HCT116 (cell line): Measurements from ENCODE around the gene POLN. TPM values are rescaled to one million over a fixed set of nuclear protein-coding genes. Genes with fewer than 3 reads are reported as not detected.

Source experiments
- ATAC-seq: fragments of 200-7000 bp; cut with Tn5 transposase; 2 replicates; pipeline ENCODE4 v1.9.1; 2020; ENCODE audit warnings: mild to moderate bottlenecking, moderate library complexity
- BruUV-seq: library from RNA; stranded (reverse); fragments of 400-500 nt; replicated peaks from 2 replicates; lab custom pipeline; 2021; lab: Mats Ljungman, UMichigan
- CTCF ChIA-PET: fragments of 300-600 bp; sonication (Branson Sonifier 250); formaldehyde crosslinking; loops from one replicate; lab custom pipeline; 2021; ENCODE audit warnings: antibody characterized with exemption; lab: Charles Lee
- POLR2A ChIA-PET: fragments of 300-600, 350-600 bp; sonication (Branson Sonifier 250); formaldehyde crosslinking; loops from one replicate; lab custom pipeline; 2021; ENCODE audit warnings: antibody characterized with exemption; lab: Charles Lee
- RAD21 ChIA-PET, 2 experiments: fragments of 300-600 bp; sonication (Branson Sonifier 250); formaldehyde crosslinking; loops; one replicate each; lab custom pipeline; 2023; ENCODE audit warnings: low total read pairs in 2 of 2; ENCODE audit not compliant: uncharacterized antibody in 2 of 2, unreplicated experiment in 2 of 2, low non-redundant PET in 1 of 2; lab: Charles Lee
- DNase-seq: peaks from one replicate; pipeline ENCODE4 v3.0.0-alpha.2; 2010; ENCODE audit warnings: low read depth, low spot score
- H2AFZ ChIP-seq: fragments of 200-600 bp; shearing (Covaris generic), sonication (generic); 2 replicates; pipeline ENCODE4 v1.6.1; 2017; ENCODE audit warnings: low read depth, mixed run types, mixed read lengths, antibody characterized with exemption, low read length; ENCODE audit not compliant: poor library complexity, severe bottlenecking
- H3K27ac ChIP-seq: 2 replicates; pipeline ENCODE4 v1.5.1; 2012; ENCODE audit warnings: low read depth, low read length
- H3K27me3 ChIP-seq: fragments of 200-600 bp; sonication (generic); 2 replicates; pipeline ENCODE4 v1.6.1; 2016; ENCODE audit warnings: mixed run types, low read length, mixed read lengths; ENCODE audit not compliant: insufficient read depth
- H3K36me3 ChIP-seq, 2 experiments: fragments of 200-500 bp in 1 of 2; fragments of 200-600 bp in 1 of 2; sonication (Bioruptor generic) in 1 of 2; sonication (generic) in 1 of 2; 2 replicates each; pipeline versions ENCODE4 v1.5.1 to v1.6.1; 2014 to 2016; ENCODE audit warnings: low read length in 2 of 2, inconsistent platforms in 1 of 2, mixed read lengths in 1 of 2, mixed run types in 1 of 2; ENCODE audit not compliant: insufficient read depth in 2 of 2, control insufficient read depth in 1 of 2
- H3K4me1 ChIP-seq, 2 experiments: fragments of 200-600 bp in 1 of 2; sonication (generic) in 1 of 2; 2 replicates each; pipeline versions ENCODE4 v1.5.1 to v1.6.1; 2012 to 2017; ENCODE audit warnings: low read length in 2 of 2, inconsistent platforms in 1 of 2, mild to moderate bottlenecking in 1 of 2, mixed read lengths in 1 of 2, mixed run types in 1 of 2, moderate library complexity in 1 of 2; ENCODE audit not compliant: insufficient read depth in 2 of 2, control insufficient read depth in 1 of 2
- H3K4me2 ChIP-seq: fragments of 200-600 bp; sonication (generic); 2 replicates; pipeline ENCODE4 v1.6.1; 2017; ENCODE audit warnings: mixed run types, low read length, mixed read lengths
- H3K4me3 ChIP-seq, 2 experiments: fragments of 200-600 bp in 1 of 2; sonication (generic) in 1 of 2; replicated peaks in 1 of 2; 2 replicates each; pipeline ENCODE4 v1.5.1; 2011 to 2016; ENCODE audit warnings: low read length in 2 of 2, control low read depth in 1 of 2, low read depth in 1 of 2, mild to moderate bottlenecking in 1 of 2, mixed read lengths in 1 of 2, mixed run types in 1 of 2
- H3K79me2 ChIP-seq: fragments of 200-600 bp; sonication (generic); 2 replicates; pipeline ENCODE4 v1.6.1; 2017; ENCODE audit warnings: mild to moderate bottlenecking, mixed run types, low read length, moderate library complexity, mixed read lengths; ENCODE audit not compliant: insufficient read depth
- H3K9ac ChIP-seq: fragments of 200-600 bp; sonication (generic); 2 replicates; pipeline ENCODE4 v1.6.1; 2016; ENCODE audit warnings: low read length, mixed read lengths
- H3K9me2 ChIP-seq: fragments of 200-600 bp; sonication (generic), shearing (Covaris generic); 2 replicates; pipeline ENCODE4 v1.6.1; 2017; ENCODE audit warnings: mixed run types, mild to moderate bottlenecking, moderate library complexity; ENCODE audit not compliant: insufficient read depth
- H3K9me3 ChIP-seq, 2 experiments: fragments of 200-500 bp in 1 of 2; fragments of 200-600 bp in 1 of 2; sonication (Bioruptor generic) in 1 of 2; sonication (generic) in 1 of 2; 2 replicates each; pipeline ENCODE4 v1.6.1; 2014 to 2017; ENCODE audit warnings: low read length in 2 of 2, mixed read lengths in 2 of 2, inconsistent platforms in 1 of 2, low read depth in 1 of 2, mild to moderate bottlenecking in 1 of 2, mixed run types in 1 of 2, moderate library complexity in 1 of 2; ENCODE audit not compliant: control insufficient read depth in 1 of 2, insufficient read depth in 1 of 2
- H4K20me1 ChIP-seq: fragments of 200-600 bp; sonication (generic), shearing (Covaris generic); 2 replicates; pipeline ENCODE4 v1.6.1; 2017; ENCODE audit warnings: mixed run types, mild to moderate bottlenecking, moderate library complexity; ENCODE audit not compliant: insufficient read depth
- CBX3 ChIP-seq: IDR thresholded peaks from 2 replicates; pipeline ENCODE4 v1.6.1; 2012; ENCODE audit warnings: low read depth
- CTCF ChIP-seq, 3 experiments: fragments of 200-600 bp in 1 of 3; sonication (generic) in 1 of 3; IDR thresholded peaks in 2 of 3; conservative IDR thresholded peaks in 1 of 3; 2 replicates each; pipeline ENCODE4 v1.5.1; 2012 to 2017; ENCODE audit warnings: low read depth in 2 of 3, low read length in 2 of 3, antibody characterized with exemption in 1 of 3, borderline replicate concordance in 1 of 3, control low read depth in 1 of 3, mild to moderate bottlenecking in 1 of 3, mixed read lengths in 1 of 3, mixed run types in 1 of 3, moderate library complexity in 1 of 3; ENCODE audit not compliant: insufficient read depth in 1 of 3
- EGR1 ChIP-seq: IDR thresholded peaks from 2 replicates; pipeline ENCODE4 v1.6.1; 2012; ENCODE audit warnings: low read depth
- ELF1 ChIP-seq: IDR thresholded peaks from 2 replicates; pipeline ENCODE4 v1.6.1; 2012; ENCODE audit warnings: low read depth, borderline replicate concordance
- EZH2 ChIP-seq: fragments of 200-600 bp; sonication (generic); IDR thresholded peaks from 2 replicates; pipeline ENCODE4 v1.6.1; 2017; ENCODE audit warnings: antibody characterized with exemption, mixed run types
- EZH2phosphoT487 ChIP-seq: fragments of 200-600 bp; IDR thresholded peaks from 2 replicates; pipeline ENCODE4 v1.6.1; 2018; ENCODE audit warnings: antibody characterized with exemption, borderline replicate concordance
- JUND ChIP-seq: IDR thresholded peaks from 2 replicates; pipeline ENCODE4 v1.6.1; 2012
- MAX ChIP-seq: IDR thresholded peaks from 2 replicates; pipeline ENCODE4 v1.6.1; 2012
- POLR2A ChIP-seq: IDR thresholded peaks from 2 replicates; pipeline ENCODE4 v1.7.0; 2011; ENCODE audit warnings: borderline replicate concordance; ENCODE audit not compliant: insufficient read depth, insufficient read length; ENCODE audit errors: extremely low read depth
- REST ChIP-seq: IDR thresholded peaks from 2 replicates; pipeline ENCODE4 v1.6.1; 2012; ENCODE audit warnings: low read depth
- SIN3A ChIP-seq: IDR thresholded peaks from 2 replicates; pipeline ENCODE4 v1.6.1; 2012; ENCODE audit warnings: low read depth
- SP1 ChIP-seq: IDR thresholded peaks from 2 replicates; pipeline ENCODE4 v1.6.1; 2012; ENCODE audit warnings: low read depth
- TCF7L2 ChIP-seq: IDR thresholded peaks from 2 replicates; pipeline ENCODE4 v1.7.0; 2011; ENCODE audit warnings: borderline replicate concordance, inconsistent platforms; ENCODE audit not compliant: insufficient read depth, insufficient read length; ENCODE audit errors: extremely low read depth
- YY1 ChIP-seq: IDR thresholded peaks from 2 replicates; pipeline ENCODE4 v1.6.1; 2011; ENCODE audit warnings: low read length, low read depth, moderate library complexity, mild to moderate bottlenecking; ENCODE audit not compliant: insufficient replicate concordance; ENCODE audit errors: extremely low read depth
- ZBTB33 ChIP-seq: IDR thresholded peaks from 2 replicates; pipeline ENCODE4 v1.6.1; 2011; ENCODE audit warnings: mild to moderate bottlenecking, low read length, moderate library complexity; ENCODE audit not compliant: insufficient replicate concordance; ENCODE audit errors: extremely low read depth
- ZFX ChIP-seq: fragments of 450-650 bp; IDR thresholded peaks from 2 replicates; pipeline ENCODE4 v1.6.1; 2017
- ZNF274 ChIP-seq: fragments of 200-500 bp; sonication (Bioruptor generic); IDR thresholded peaks from 2 replicates; pipeline ENCODE4 v1.6.1; 2014; ENCODE audit warnings: mild to moderate bottlenecking, low read depth, low read length, inconsistent platforms
- intact Hi-C: fragments of 100-400 bp; cut with micrococcal nuclease; formaldehyde crosslinking; loops from 2 replicates; pipeline ENCODE4 v1.10.0; 2022
- total RNA-seq: library from RNA; stranded (reverse); gene quantifications from one replicate; pipeline ENCODE4 v1.2.1, GENCODE V29; 2021; ENCODE audit not compliant: unreplicated experiment

Gene POLN
- total RNA-seq, 1 experiment from 2014 or later: 3.1 TPM

- ATAC-seq (no peak), DNase-seq (no peak)
- Histone ChIP-seq H4K20me1 (no peaks in the 10 kb centered on the region), H3K27ac (no peak overlapping the region), H3K9me3 (no peaks in the 10 kb centered on the region), H3K4me3 (no peak overlapping the region), H3K79me2 (no peaks in the 10 kb centered on the region), H3K9me2 (no peaks in the 10 kb centered on the region), H3K27me3 (no peaks in the 10 kb centered on the region), H3K4me2 (no peak overlapping the region), H2AFZ (no peak overlapping the region), H3K4me1 (no peaks in the 10 kb centered on the region), H3K9ac (no peak overlapping the region), H3K36me3 (no peaks in the 10 kb centered on the region)
- no TSS peak for BruUV-seq
- RAD21 ChIA-PET: no interaction called here
- POLR2A ChIA-PET: no interaction called here
- TF ChIP-seq CBX3: no peak
- no peak for TF ChIP-seq CTCF (IDR thresholded peaks at IDR 0.05 in 2 of 3, conservative IDR thresholded peaks at IDR 0.05 in 1 of 3; ENCODE audit: borderline replicate concordance in 1 of 3, insufficient read depth in 1 of 3, low read depth in 2 of 3, low read length in 2 of 3)
- no peak for TF ChIP-seq ZNF274
- no peak for TF ChIP-seq ZFX
- no peak for TF ChIP-seq REST
- TF ChIP-seq TCF7L2: no peak
- no peak for TF ChIP-seq POLR2A
- TF ChIP-seq SIN3A: no peak
- TF ChIP-seq ZBTB33: no peak
- TF ChIP-seq SP1: no peak
- TF ChIP-seq YY1: no peak
- TF ChIP-seq ELF1: no peak
- no peak for TF ChIP-seq JUND
- TF ChIP-seq EZH2phosphoT487: no peak
- TF ChIP-seq EZH2: no peak
- no peak for TF ChIP-seq MAX
- no peak for TF ChIP-seq EGR1
- intact Hi-C loops: no loop called here
- CTCF ChIA-PET: no interaction called here
Observed at GRCh38 chr4:2276581-2277325, 34.8 kb upstream of the POLN start.
